Keratinocyte (primary cell): Measurements from ENCODE around the gene UGT1A6. TPM values are rescaled to one million over a fixed set of nuclear protein-coding genes. Genes with fewer than 3 reads are reported as not detected.

ENCODE experiments used
- DNase-seq: peaks from one replicate; pipeline ENCODE4 v3.0.0-alpha.2; 2011; ENCODE audit warnings: low read depth, missing footprints, low spot score
- FAIRE-seq: peaks from 2 replicates; lab custom pipeline; 2011; peaks lifted over from hg19 to GRCh38; lab: Jason Lieb, UNC
- H2AFZ ChIP-seq: 2 replicates; pipeline ENCODE4 v1.6.0; 2012; ENCODE audit warnings: low read length, control low read depth, inconsistent platforms; ENCODE audit not compliant: control insufficient read depth
- H3K27ac ChIP-seq: 2 replicates; pipeline ENCODE4 v1.5.1; 2011; ENCODE audit warnings: low read length; ENCODE audit not compliant: control insufficient read depth, insufficient read depth
- H3K27me3 ChIP-seq: 3 replicates; pipeline ENCODE4 v1.6.0; 2011; ENCODE audit warnings: low read length; ENCODE audit not compliant: control insufficient read depth, insufficient read depth; ENCODE audit errors: extremely low read depth
- H3K36me3 ChIP-seq, 2 experiments: 2 replicates in 1 of 2; 3 replicates in 1 of 2; pipeline ENCODE4 v1.5.1; 2011; ENCODE audit warnings: low read length in 2 of 2, mild to moderate bottlenecking in 1 of 2; ENCODE audit not compliant: control insufficient read depth in 2 of 2, insufficient read depth in 2 of 2; ENCODE audit errors: extremely low read depth in 1 of 2
- H3K4me1 ChIP-seq: 3 replicates; pipeline ENCODE4 v1.5.1; 2011; ENCODE audit warnings: low read length; ENCODE audit not compliant: control insufficient read depth, insufficient read depth; ENCODE audit errors: extremely low read depth
- H3K4me2 ChIP-seq: 3 replicates; pipeline ENCODE4 v1.6.0; 2011; ENCODE audit warnings: low read depth, low read length; ENCODE audit not compliant: control insufficient read depth, insufficient read depth; ENCODE audit errors: extremely low read depth
- H3K4me3 ChIP-seq, 3 experiments: fragments of 200-600 bp in 1 of 3; sonication (generic) in 1 of 3; 2 replicates in 2 of 3; 3 replicates in 1 of 3; pipeline ENCODE4 v1.5.1; 2011 to 2016; ENCODE audit warnings: low read length in 3 of 3, mild to moderate bottlenecking in 3 of 3, control low read depth in 2 of 3, inconsistent platforms in 1 of 3, low read depth in 1 of 3, mixed read lengths in 1 of 3, mixed run types in 1 of 3, moderate library complexity in 1 of 3; ENCODE audit not compliant: control insufficient read depth in 2 of 3, insufficient read depth in 2 of 3; ENCODE audit errors: extremely low read depth in 1 of 3
- H3K79me2 ChIP-seq: 2 replicates; pipeline ENCODE4 v1.6.0; 2012; ENCODE audit warnings: low read length; ENCODE audit not compliant: control insufficient read depth, insufficient read depth
- H3K9ac ChIP-seq: 3 replicates; pipeline ENCODE4 v1.6.0; 2011; ENCODE audit warnings: low read length; ENCODE audit not compliant: control insufficient read depth, insufficient read depth; ENCODE audit errors: extremely low read depth
- H3K9me1 ChIP-seq: 3 replicates; pipeline ENCODE4 v1.6.0; 2011; ENCODE audit warnings: low read length; ENCODE audit not compliant: control insufficient read depth, insufficient read depth; ENCODE audit errors: extremely low read depth
- H3K9me3 ChIP-seq: 2 replicates; pipeline ENCODE4 v1.5.1; 2012; ENCODE audit warnings: low read depth, low read length; ENCODE audit not compliant: control insufficient read depth
- H4K20me1 ChIP-seq: 3 replicates; pipeline ENCODE4 v1.6.0; 2011; ENCODE audit warnings: low read length; ENCODE audit not compliant: control insufficient read depth, insufficient read depth; ENCODE audit errors: extremely low read depth
- EZH2 ChIP-seq: IDR thresholded peaks from one replicate; pipeline ENCODE4 v1.6.1; 2012; ENCODE audit warnings: inconsistent platforms, mild to moderate bottlenecking, low read length, moderate library complexity
- dilution Hi-C: fragments of 300-500 bp; cut with MboI; formaldehyde crosslinking; loops from one replicate; pipeline ENCODE4 v1.7.0; 2020; ENCODE audit warnings: low sequenced_read_pairs; ENCODE audit not compliant: extremely low pct_ligation_motif_present
- polyA plus RNA-seq, 5 experiments: library from polyadenylated mRNA; depleted of rRNA in 3 of 5; stranded (reverse) in 3 of 5; stranded (forward) in 1 of 5; unstranded in 1 of 5; fragments of >200 nt; gene quantifications; 1 replicate in 1 of 5; 2 replicates in 3 of 5; 3 replicates in 1 of 5; pipeline versions ENCODE4 v1.2.1 to v1.2.3, GENCODE V29; 2011 to 2012; ENCODE audit warnings: missing spikeins in 2 of 5, low read depth in 1 of 5, low replicate concordance in 1 of 5
- TF ChIP-seq, protein P1 (sequence below), 3 experiments: IDR thresholded peaks in 1 of 3; conservative IDR thresholded peaks in 1 of 3; optimal IDR thresholded peaks in 1 of 3; 2 replicates in 2 of 3; 3 replicates in 1 of 3; pipeline versions ENCODE3 to v1.5.1; 2011; ENCODE audit warnings: low read length in 3 of 3, mild to moderate bottlenecking in 3 of 3, moderate library complexity in 2 of 3, control low read depth in 1 of 3, inconsistent platforms in 1 of 3; ENCODE audit not compliant: insufficient read depth in 2 of 3; ENCODE audit errors: extremely low read depth in 1 of 3

UGT1A6 gene
- polyA plus RNA-seq, 1 donor (not counting 4 experiments of a cell fraction or from before 2014, with no cell fraction given): 133 TPM

- FAIRE-seq (no peak), DNase-seq (no peak)
These were observed 17.7 kb upstream of the UGT1A6 start for GRCh38 chr2:233674995-233675394.

DNA sequence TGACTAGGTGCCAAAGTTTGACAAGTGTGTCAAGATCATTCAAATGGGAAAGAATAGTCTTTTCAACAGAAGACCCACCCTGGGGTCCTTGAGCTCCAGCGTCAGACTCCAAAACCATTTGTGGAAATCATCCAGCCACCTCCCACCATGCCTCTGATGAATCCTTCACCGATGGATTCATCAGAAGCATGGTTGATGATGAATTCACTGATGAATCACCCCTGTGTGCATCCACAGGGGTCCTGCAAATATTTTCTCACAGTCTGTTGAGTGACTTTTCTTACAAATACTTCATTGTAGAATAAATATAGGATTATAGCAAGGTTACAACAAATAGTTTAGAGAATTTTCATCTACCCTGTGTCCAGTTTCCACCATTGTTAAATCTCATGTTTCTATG lies 16.6 kb upstream of the UGT1A6 start:
- Histone ChIP-seq H4K20me1 (no peaks in the 10 kb centered on the region), H3K4me2 (no peak overlapping the region), H3K4me1 (no peaks in the 10 kb centered on the region), H3K9ac (no peak overlapping the region), H3K79me2 (no peaks in the 10 kb centered on the region), H3K9me3 (no peaks in the 10 kb centered on the region), H3K9me1 (no peaks in the 10 kb centered on the region), H3K4me3 (no peak overlapping the region), H3K27ac (no peak overlapping the region), H3K36me3 (no peaks in the 10 kb centered on the region), H3K27me3 (no peaks in the 10 kb centered on the region), H2AFZ (no peak overlapping the region)
- no peak for TF ChIP-seq EZH2
- TF ChIP-seq, protein P1, sequence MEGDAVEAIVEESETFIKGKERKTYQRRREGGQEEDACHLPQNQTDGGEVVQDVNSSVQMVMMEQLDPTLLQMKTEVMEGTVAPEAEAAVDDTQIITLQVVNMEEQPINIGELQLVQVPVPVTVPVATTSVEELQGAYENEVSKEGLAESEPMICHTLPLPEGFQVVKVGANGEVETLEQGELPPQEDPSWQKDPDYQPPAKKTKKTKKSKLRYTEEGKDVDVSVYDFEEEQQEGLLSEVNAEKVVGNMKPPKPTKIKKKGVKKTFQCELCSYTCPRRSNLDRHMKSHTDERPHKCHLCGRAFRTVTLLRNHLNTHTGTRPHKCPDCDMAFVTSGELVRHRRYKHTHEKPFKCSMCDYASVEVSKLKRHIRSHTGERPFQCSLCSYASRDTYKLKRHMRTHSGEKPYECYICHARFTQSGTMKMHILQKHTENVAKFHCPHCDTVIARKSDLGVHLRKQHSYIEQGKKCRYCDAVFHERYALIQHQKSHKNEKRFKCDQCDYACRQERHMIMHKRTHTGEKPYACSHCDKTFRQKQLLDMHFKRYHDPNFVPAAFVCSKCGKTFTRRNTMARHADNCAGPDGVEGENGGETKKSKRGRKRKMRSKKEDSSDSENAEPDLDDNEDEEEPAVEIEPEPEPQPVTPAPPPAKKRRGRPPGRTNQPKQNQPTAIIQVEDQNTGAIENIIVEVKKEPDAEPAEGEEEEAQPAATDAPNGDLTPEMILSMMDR (optimal IDR thresholded peaks at IDR 0.05 in 1 of 3, IDR thresholded peaks at IDR 0.05 in 1 of 3, conservative IDR thresholded peaks at IDR 0.05 in 1 of 3; ENCODE audit: extremely low read depth in 1 of 3, insufficient read depth in 2 of 3, low read length in 3 of 3): no peak
- DNase-seq (no peak), FAIRE-seq (no peak)
- dilution Hi-C loops: no loop called here

More at GRCh38 chr2:233674995-233675394, 17.7 kb upstream of the UGT1A6 start:
- Histone ChIP-seq H4K20me1 (no peaks in the 10 kb centered on the region), H2AFZ (no peak overlapping the region), H3K9me3 (no peaks in the 10 kb centered on the region), H3K36me3 (no peaks in the 10 kb centered on the region), H3K27me3 (no peaks in the 10 kb centered on the region), H3K27ac (no peak overlapping the region), H3K4me1 (no peaks in the 10 kb centered on the region), H3K4me2 (no peak overlapping the region), H3K9me1 (no peaks in the 10 kb centered on the region), H3K4me3 (no peak overlapping the region), H3K9ac (no peak overlapping the region), H3K79me2 (no peaks in the 10 kb centered on the region)
- dilution Hi-C loops: no loop called here
- TF ChIP-seq, protein P1 (optimal IDR thresholded peaks at IDR 0.05 in 1 of 3, IDR thresholded peaks at IDR 0.05 in 1 of 3, conservative IDR thresholded peaks at IDR 0.05 in 1 of 3; ENCODE audit: extremely low read depth in 1 of 3, insufficient read depth in 2 of 3, low read length in 3 of 3): no peak
- TF ChIP-seq EZH2: no peak
